NK-92 treated with Interleukin-12 subunit alpha and Interleukin-12 subunit beta, amount 100 ng/mL, for 24 hours (cell line): ENCODE measurements around the gene HAGHL.
"Not testable (repeated sequence)": the region's sequence is repeated elsewhere in the genome, so short reads cannot be mapped to it uniquely, and the experiment has no call there.

Source experiments
- DNase-seq: peaks from one replicate; lab custom pipeline; 2025; lab: John Stamatoyannopoulos, UW

Gene HAGHL

DNA sequence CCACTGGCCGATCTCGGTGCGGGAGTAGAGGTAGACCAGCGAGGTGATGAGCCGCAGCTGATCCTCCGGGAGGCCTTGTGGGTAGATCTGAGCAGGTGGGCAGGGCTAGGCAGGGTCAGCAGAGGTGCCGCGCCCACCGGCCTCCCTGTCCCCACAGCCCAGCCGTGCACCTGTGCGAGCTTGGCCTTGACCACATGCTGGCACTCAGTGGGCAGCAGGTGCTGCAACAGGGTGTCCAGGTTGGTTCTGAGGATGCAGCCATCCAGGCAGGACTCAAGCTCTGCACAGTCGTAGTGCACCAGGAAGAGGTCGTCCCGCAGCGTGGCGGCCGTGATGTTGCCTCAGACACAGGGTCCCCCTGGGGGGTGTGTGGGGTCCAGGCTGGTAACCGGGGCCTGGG, 46.1 kb downstream of the HAGHL start:
- no peak for DNase-seq

- no peak for DNase-seq
These were observed 47.4 kb downstream of the HAGHL start for GRCh38 chr16:774086-775001.

DNA sequence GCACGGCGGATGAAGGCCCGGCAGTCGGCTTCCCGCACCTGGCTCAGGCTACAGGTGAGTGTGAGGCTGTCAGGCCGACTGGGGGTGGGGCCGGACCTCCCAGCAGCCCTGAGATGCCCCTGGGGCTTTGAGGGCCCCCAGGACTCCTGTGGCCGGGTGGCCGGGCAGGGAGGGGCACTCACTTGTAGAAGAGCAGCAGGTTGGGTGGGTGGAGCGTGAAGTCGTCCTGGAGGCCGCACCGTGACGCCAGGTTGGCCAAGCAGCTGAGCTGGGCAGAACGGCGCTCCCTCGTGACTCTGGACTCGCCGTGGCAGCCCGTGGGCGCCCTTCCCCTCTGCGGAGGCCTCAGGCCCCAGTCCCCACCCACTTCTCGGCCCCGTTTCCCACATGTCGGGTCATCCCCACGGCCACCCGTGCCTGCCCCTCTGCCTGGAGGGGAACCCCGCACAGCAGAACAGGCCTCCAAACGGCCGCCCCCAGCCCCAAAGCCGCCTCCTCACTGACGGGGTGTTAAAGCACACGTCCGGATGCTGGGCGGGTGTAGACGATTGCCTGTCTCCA, 48.4 kb downstream of the HAGHL start:
- DNase-seq, result no peak

DNA sequence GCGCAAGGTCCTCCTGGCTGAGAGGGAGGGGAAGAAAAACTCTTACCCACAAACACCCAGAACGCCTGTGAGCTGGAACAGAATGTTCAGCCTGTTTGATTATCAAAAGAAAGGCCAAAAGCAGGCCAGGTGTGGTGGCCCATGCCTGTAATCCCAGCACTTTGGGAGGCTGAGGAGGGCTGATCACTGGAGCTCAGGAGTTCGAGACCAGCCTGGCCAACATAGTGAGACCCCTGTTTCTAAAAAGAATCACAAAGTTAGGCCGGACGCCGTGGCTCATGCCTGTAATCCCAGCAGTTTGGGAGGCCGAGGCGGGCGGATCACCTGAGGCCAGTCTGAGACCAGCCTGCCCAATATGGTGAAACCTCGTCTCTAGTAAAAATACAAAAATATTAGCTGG, 49.4 kb downstream of the HAGHL start:
- not testable (repeated sequence) for DNase-seq

DNA sequence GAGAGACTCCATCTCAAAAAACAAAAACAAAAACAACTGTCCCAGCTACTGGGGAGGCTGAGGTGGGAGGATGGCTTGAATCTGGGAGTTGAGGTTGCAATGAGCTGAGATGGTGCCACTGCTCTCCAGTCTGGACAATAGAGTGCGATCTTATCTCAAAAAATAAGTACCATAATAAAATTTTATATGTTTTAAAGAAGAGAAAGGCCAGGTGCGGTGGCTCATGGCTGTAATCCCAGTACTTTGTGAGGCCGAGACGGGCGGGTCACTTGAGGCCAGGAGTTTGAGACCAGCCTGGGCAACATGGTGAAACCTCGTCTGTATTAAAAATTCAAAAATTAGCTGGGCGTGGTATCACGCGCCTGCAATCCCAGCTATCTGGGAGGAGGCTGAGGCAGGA, 49.9 kb downstream of the HAGHL start:
- DNase-seq, result no peak

GRCh38 chr16:777826-778225, 50.9 kb downstream of the HAGHL start:
- no peak for DNase-seq

DNA sequence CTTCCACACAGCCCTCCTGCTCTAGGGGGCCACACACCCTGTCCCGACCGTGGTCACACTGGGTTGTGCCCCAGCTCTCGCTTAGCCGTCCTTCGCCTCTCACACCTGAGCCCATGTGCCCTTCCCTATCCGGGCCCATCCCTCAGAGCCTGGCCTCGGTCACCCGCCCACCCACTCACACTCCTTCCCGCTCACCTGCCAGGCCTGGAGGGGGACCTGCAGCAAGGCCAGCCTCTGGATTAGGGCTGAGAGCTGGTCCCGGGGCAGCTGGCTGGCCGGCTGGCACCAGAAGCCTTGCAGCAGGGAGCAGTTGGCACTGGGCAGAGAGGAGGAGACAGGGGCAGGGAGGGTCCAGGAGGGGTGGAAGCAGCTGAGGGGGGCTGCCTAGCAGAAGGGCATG, 51.5 kb downstream of the HAGHL start:
- no peak for DNase-seq

GRCh38 chr16:778909-779527, 52.1 kb downstream of the HAGHL start:
- DNase-seq, result no peak
